Stimulated activated CD4-positive, alpha-beta T cell treated with anti-CD3 and anti-CD28 coated beads, Interleukin-4, amount 100 ng/mL, for 48 hours (primary cell): Measurements from ENCODE around the gene GFI1B.
"Not testable (repeated sequence)": the region's sequence is repeated elsewhere in the genome, so short reads cannot be mapped to it uniquely, and the experiment has no call there.

ENCODE experiments used
- DNase-seq, 2 donors: peaks; one replicate each; pipeline ENCODE4 v3.0.0-alpha.2; 2020; ENCODE audit warnings: low read depth in 2 of 2

GFI1B gene

DNA sequence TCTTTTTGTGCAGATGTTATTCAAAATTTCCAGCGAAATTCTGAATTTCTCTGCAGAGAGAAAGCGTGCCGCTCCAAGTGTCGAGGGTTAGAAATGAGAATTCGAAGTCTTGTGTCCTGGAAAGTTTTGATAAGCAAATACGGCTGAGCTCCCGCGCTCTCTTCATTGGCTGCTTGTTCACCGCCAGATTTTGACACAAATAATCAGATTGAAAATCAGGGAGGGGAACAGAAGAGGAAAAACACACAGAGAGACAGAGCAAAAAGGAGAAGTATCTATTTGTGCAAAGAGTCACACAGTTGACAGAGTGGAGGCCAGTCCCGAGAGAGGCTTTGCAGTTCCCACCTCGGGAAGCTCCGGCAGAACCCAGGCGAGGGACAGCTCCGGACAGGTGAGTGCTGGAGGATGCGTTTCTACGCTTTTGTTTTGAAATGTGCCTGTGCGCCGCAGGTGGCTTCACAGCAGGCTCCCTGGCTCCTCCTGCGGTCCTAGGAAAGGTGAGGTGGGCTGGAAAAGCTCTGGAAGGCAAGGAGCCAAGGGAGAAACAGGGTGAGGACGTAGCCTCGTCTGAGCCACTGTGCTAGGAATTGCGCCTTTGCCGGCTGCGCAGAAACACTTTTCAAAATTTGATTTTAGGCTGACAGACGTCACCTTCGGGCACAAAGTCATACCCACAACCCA is at the start of gene GFI1B:
TSS of gene GFI1B (plus strand) at position 244 of the 681 bp plus-strand sequence. CDS start 7,985 bp downstream, outside the sequence.
- no peak for DNase-seq

DNA sequence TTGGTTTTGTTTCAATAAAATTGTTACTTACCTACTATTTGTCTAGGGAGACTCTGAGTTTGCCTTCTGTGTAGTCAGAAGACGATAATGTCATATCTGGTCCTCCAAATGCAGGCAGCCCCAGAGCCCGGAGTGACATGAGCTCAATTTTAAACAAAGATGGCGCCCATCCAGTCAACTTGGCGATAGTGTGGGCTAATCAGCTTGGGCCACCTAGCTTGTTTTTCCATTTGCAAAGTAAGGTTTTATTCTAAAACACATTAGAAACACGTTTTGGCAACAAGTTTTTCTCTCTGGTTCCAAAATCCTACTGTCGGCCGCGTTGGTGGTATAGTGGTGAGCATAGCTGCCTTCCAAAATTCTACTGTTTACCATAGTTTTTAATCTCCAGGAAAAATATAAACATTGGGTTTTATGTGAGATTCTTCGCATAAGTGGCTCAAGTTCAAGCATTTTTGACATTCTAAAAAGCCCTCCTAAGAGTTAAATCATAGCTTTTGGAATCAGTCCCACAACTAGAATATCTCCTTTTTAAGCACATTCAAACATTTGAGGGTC is 47.2 kb upstream of the GFI1B start:
- DNase-seq: no peak

DNA sequence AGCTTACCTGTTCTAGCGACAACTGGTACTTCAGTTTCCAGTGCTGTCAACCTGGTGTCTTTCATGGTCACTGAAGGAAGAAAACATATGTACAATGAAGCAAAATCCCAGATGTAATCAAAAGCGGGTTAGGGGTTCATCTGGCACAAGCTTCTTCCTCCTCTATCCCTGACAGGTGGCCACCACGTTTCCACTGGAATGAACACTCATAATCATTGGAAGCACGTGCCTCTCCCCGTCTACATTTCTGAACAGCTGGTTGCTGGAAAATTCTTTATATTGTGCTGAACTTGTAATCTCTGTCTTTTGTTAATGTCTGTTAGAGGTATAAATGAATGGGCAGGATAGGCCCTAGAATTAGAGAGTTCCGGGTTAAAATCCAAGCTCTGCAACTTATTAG is 43.5 kb upstream of the GFI1B start:
- no peak for DNase-seq

DNA sequence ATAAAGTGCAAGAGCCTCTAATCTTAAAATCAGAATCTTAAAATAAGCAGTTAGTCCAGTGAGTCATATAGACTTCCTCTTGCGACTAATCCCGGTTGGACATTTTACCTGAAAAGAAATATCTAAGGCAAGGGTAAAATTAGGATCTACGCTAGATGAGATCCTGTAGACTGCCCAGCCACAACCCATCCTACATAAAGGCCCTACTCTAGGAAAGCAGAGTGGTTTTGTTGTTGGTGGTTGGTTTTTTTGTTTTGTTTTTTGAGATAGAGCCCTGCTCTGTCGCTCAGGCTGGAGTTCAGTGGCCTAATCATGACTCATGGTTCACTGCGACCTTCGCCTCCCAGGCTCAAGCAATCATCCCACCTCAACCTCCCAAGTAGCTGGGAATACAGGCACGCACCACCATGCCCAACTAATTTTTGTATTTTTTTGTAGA is 41.0 kb upstream of the GFI1B start:
- DNase-seq: no peak

DNA sequence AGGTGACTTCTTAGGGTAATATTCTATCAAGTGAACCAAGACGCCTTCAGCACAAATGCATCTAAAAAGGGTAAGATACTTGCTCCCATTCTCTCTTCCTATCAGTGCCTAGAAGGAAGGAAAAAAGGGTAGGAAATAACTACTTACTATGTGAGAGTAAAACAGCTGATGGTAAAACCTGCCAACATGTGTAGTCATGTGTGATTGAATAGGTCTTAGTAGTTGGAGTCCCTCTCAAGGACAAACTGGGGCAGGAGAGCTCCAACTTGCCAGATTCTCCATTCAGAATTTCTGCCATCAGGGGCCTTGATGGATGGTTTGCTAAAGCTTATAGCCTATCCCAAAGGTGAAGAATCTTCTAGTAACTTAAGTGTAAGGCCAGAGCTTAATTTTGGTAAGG is 39.3 kb upstream of the GFI1B start:
- DNase-seq: no peak

DNA sequence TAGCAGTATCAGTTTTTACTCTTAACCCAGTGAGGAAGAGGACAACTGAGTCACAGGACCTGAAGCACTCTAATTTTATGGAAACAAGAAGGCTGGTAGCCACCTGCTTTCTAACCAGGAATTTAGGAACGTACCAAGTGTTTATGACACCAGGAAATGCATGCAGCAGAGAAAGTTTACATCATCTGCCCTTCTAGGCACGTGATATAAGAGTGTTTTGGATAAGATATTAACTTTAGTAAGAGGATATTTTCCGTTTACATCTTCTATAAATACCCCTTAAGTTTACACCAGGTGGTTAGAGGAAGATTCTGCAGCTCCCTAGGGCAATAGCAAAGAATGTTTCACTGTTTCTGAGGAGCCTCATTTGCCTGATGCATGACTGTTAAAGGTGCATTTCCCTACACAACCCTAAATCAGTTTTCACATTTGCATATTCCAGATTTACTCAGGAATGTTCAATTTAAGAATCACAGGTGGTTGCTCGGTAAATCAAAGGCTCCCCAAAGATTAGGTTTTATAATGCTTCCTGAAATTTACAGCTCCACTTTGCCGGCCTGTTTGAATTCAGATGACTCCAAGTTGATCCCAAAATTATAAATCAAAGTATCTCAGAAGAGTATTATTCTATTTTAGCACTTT is 35.8 kb upstream of the GFI1B start:
- DNase-seq: no peak

DNA sequence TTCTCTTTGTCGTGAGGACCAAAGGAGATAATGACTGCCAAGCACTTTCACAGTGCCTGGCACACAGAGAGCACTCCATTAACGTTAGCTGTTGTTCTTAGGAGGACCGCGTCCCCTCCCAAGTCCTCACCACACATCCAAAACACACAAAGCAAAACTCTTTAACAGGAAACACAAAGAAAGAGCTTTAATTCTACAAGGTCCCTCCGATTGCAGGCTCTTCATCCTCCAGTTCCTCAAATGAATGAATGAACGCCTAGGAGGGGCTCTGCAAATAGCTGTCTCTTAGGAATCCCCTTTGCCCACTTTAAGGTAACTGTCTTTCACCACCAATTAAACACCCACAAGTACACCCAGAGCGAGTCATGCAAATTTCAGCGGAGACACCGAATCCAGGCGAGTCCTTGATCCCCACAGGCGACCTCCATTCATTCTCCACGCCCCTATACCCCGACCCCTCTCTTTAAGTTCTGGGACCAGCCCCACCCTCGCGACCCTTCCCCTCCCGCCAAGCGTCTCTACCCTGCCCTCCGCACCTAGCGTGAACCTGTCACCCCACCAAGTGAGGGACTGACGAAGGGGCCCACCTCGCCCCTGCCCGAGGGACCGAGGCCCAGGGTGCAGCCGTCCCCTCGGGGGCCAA is 34.7 kb upstream of the GFI1B start:
- no peak for DNase-seq

DNA sequence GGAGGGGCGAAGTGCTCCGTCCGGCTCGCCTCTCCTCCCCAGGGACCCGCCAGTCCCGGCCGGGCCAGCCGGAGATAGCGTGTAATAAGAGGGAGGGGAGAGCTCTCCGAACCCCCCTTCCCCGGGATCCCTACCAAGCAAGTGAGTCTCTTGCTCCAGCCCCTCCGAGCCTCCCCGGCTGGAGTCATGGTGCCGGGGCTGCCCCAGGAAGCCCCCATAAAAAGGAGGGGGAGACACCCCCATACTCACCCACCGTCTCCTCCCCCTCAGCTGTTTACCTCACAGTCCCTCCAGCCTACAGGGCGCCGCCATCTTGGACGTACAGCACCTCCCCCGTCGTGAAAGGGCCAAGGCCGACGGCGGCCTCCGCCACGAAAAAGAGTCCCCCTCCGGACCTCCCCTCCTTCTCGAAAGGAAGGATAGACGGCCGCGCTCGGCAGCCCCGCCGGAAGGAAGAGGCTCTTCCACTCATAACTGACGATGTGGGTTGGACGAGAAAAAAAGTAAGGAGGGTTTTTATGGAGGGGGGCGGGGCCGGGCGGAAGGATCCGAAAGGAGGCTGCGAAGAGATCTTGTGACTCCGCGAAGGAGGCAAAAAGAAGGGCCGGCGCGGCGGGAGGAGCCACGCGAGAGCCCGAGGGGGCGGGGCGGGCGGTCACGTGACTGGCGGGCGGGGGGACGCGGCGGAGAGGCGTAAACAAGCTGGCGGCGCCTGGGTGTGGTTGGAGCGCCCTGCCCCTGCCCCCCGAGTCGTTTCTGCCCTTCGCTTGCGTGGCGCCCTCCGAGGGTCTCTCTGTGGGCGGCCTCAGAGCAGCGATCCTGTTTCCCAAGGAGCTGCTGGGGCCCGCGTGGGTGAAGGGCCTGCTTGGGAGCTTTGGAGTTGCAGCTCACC is 34.0 kb upstream of the GFI1B start, which contains the start of gene TSC1:
TSS of gene TSC1 (minus strand) at position 323 of the 892 bp plus-strand sequence. CDS start 15,744 bp downstream, outside the sequence.
- DNase-seq: peak; percentile 97 to 99

DNA sequence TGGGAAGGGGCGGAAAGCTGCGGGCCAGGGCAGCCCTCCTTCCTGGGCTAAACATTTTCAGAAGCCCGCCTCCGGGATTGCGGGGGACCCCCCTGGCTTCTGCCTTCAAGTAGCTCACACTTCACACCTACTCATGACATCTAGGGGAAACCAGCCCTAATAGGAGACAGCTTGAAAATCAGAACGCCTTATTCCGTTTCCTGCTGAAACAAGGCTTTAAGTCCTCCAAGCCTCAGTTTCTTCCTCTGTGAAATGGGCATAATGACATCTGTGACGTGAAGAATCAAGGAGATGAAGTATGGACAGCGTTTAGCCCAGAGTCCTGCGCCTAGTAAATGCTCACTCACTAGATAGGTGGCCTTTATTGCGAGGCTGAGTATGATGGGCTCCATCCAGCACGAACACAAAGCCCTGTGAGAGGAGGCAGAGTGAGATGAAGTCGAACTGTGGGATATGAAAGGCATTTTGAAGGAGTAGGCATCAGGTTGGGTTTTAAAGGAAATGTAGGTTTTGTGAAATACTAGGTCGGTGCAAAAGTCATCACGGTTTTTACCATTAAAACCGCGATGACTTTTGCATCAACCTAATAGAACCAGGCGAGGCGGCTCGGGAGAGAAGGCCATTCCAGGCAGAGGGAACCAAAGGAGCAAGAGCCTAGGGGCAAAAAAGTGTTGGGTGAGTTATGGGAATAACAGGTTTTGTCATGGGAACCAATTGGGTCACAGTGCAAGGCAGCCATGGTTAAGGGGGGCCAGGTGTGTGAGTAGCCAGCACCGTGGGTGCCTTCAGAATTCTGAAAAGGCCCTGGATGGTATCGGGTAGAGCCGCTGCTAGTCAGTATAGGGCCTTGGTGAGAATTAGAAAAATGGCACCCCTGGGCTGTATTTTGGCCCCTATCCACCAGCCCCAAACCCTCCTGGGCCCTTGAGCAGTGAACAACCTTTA is 33.0 kb upstream of the GFI1B start:
- DNase-seq: no peak

DNA sequence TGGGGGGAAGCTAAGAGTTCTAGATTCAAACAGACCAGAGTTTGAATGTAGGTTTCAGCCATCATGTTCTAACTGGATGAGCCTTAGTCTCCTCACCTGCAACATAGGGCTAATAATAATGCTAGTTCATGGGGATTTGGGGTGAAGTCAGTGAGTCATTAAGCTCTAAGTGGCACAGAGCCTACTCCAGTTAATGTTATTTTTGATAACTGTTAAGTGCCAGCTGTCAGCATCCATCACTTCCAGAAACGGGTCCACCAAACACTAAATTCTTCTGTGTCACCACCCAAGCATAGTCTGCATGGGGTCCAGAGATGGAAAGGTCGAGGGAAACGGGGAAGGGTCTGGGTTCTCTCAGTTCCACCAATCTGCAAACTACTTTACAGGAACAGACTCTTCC is 32.3 kb upstream of the GFI1B start:
- DNase-seq: no peak

DNA sequence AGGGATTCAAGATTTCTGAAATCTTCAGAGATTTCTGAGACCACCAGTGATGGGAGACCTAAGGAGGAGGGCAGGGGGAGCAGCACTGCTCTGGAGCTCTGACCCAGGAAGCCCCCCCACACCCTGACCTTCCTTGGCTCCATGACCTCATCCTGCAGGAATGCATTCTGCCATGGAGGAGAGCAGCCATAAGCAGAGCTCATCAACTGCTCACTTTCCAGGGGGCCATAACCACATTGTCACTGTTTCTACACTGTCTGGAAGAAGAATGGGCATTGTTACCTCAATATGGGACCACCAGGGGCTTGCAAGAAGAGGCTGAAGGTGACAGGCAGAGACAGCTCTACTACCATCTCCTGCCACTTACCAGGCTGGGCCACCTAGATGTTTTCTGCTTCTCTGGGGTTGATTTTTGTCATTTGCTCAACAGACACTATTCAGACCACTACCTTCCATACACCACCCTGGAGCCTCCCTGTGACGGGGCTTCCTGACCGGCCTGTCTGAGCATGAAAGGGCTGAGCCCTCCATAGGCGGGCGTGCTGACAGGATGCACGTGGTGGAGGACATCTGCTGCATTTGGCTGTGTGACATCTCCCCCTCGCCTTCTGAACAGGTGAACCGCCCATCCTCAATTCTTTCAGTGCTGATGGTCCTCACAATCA is 31.7 kb upstream of the GFI1B start:
- DNase-seq: no peak

DNA sequence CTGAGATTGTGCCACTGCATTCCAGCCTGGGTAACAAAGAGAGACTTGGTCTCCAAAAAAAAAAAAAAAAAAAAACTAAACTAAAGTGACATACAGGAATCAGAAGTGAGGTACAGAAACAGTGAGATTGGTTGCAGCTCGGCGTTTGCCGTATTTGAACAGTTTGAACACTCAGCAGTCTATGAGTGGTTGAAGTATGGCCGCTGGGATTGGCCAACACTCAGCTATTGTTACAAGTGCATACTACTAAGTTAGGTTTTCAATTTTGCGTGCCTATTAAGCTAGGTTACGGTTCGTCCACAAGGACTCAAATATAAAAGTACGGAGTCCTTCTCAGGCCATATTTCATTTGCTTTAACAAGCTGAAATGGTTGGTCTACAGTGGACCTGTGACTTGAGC is 30.7 kb upstream of the GFI1B start:
- no peak for DNase-seq

DNA sequence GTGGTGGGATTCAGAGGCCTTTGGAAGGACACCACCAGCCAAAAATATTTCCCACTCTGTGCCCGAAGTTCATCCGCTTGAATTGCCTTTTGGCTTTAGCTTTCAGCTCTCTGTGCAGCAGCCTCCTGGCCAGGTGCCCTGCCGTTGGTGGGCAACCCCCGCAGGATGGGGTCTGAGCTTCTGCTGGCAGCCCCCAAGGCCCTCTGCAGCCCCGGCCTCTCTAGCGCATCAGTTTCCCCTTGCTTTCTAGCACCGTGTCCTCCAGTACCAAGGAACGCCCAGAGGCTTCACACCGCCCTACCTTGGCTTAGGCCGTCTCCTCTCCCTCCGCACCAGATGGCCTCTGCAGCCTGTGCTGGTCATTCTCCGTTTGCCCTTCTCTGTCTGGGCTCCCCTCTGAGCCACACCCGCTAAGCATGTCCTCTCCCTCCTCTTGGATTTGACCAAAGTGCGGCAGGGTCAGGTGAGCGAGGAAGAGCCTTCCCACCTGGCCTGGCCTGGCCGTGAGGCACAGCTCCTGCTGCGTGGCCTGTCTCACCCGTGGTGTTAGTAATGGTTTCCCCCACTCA is 29.9 kb upstream of the GFI1B start:
- no peak for DNase-seq

DNA sequence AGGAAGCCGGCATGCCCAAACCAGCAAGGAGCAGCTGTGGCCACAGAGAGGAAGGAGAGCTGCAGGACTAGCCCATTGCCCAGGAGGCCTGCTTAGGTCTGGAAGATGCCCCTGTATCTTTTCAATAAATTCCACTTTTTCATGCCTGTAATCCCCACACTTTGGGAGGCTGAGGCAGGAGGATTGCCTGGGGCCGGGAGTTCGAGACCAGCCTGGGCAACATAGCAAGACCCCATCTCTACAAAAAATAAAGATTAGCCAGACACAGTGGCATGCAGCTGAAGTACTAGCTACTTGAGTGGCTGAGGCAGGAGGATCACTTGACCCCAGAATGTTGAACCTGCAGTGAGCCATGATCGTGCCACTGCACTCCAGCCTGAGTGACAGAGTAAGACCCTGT is 28.8 kb upstream of the GFI1B start:
- no peak for DNase-seq

DNA sequence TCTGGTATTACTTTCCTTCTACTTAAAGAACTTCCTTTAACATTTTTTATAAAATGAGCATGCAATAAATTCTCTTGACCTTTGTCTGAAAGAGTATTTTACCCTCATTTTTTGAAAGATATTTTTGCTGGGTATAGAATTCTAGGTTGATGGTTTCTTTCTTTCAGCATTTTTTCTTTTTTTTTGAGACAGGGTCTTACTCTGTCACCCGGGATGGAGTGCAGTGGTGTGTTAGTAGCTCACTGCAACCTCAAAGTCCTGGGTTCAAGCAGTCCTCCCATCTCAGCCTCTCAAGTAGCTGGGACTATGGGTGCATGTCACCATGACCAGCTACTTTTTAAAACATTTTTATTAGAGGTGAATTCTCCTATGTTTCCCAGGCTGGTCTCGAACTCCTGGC is 23.4 kb upstream of the GFI1B start:
- no peak for DNase-seq

DNA sequence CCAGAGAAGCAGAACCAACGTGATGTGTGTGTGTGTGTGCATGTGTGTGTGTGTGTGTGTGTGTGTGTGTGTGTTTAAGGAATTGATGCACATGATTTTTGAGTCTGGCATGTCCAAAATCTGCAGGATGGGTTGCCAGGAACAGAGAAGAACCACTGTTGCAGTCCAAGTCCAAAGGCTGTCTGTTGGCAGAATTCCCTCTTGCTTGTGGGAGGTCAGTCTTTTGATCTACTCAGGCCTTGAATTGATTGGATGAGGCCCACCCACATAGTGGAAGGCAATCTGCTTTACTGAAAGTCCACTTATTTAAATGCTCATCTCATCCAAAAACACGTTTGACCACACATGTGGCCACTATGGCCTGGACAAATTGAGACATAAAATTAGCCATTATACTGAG is 22.7 kb upstream of the GFI1B start:
- DNase-seq: no peak

DNA sequence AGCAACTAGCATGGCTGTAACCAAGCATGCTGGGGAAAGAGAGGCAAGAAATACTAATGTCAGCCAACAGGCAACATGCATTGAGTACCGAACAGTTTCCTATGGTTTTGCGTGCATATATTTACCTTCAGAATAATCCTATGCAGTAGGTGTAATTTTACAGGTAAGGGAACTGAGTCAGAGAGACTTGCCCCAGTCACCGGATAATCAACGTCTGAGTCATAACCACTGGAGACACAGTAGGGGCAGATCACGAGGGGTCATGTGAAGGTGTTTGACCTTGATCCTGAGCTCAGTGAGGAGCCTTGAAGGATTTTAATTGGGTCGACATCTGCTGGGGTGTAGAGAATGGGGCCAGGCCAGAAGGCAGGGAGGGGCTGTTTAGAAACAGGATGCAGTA is 20.7 kb upstream of the GFI1B start:
- no peak for DNase-seq

DNA sequence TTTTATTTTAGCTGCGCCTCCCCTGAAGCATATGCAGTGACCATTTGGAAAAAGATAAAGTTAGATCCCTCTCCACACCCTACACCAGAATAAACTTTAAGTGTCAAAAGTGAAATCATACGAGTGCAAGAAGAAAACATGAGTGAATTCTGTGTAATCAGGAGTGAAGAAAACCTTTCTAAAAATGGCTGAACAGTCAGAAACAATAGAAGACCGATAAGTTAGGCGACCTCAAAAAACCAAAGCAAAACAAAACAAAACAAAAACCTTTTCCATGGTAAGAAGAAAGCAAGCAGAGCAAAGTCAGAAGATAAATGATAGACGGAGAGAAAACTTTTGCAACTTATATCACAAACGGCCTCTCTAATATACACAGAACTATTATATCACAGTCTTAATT is 17.5 kb upstream of the GFI1B start:
- DNase-seq: no peak

DNA sequence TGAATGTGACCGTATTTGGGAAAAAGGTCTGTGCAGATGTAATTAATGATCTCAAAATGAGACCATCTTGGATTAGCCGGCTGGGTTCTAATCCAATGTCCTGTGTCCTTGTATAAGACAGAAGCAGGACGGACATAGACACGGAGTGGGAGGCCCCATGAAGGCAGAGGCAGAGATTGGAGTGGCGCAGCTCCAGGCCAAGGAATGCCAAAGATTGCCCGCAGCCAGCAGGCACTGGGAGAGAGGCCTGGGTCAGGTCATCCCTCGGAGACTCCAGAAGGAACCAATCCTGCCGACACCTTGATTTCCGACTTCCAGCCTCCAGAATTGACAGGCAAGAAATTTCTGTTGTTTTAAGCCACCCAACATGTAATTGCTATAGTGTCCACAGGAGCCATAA is 13.0 kb upstream of the GFI1B start:
- DNase-seq: no peak

DNA sequence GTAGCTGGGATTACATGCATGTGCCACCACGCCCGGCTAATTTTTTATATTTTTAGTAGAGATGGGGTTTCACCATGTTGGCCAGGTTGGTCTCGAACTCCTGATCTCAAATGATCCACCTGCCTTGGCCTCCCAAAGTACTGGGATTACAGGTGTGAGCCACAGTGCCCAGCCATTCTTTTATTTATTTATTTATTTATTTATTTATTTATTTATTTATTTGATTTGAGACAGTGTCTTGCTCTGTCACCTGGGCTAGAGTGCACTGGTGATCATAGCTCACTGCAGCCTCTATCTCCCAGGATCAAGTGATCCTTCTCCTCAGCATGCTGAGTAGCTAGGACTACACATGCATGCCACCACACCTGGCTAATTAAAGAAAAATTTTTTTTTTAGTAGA is 10.6 kb upstream of the GFI1B start:
- DNase-seq: not testable (repeated sequence)
